GM19351 (cell line): ENCODE results near the gene SESN1.
"Not testable (repeated sequence)": the region's sequence is repeated elsewhere in the genome, so short reads cannot be mapped to it uniquely, and the experiment has no call there.

Experiments
- ATAC-seq: cut with Tn5 transposase; IDR thresholded peaks from one replicate; pipeline ENCODE4 v1.9.1; 2021; ENCODE audit warnings: mild to moderate bottlenecking, moderate library complexity; ENCODE audit not compliant: unreplicated experiment

SESN1 gene

DNA sequence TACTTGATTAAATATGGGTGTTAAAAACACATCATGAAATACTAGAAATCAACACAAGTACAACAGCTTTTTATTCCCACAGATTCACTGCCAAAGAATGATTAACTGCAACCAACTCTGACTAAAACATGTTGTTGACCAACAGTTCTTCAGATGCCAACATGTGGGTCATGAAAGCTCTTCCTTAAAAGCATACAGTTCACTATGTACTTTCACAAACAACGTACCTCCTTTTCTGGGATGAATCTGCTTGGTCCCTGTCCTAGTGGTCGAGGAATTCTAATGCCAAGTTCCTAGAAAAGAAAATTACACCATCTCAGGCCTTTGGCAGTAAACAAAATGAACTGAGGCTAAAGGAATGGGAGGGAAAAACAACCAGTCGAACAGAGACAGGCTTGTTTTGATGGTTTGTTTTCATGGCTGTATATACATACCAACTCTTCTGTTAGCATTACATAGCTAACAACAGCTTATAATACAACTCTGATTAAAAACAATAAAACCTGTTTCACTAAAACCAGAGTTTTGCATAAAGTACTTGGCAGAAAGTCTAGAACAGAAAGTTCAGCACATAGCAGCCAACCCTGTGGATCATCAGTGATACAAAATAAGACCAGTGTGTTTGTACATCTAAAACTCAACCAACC, 92.5 kb downstream of the SESN1 start:
- no peak for ATAC-seq

DNA sequence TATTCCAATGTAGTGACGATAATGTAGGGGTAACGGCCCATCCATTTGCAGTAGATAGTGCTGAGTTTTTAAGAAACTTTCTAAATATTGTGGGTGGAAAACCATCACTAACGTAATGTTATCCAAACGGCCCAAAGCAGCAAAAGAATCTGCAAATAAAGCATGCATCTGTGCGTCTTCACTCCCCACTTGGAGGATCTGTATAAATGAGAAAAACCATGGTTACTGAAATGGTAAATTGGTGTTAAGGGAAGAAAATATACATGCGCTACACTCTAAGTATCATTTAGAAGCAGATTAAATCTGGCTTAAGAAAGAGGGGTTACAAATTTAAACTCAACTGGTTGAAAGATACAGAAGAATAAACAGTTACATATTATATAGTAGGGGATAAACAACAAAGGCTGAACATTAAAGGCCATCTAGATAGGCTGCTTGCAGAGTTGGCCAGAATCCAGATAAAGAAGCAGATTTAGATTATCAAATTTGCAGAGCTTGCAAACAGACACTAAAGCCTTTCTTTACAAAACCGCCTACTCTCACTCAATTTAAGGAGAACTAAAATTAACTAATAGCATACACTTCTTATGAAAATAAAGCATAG, 93.3 kb downstream of the SESN1 start:
- no peak for ATAC-seq

DNA sequence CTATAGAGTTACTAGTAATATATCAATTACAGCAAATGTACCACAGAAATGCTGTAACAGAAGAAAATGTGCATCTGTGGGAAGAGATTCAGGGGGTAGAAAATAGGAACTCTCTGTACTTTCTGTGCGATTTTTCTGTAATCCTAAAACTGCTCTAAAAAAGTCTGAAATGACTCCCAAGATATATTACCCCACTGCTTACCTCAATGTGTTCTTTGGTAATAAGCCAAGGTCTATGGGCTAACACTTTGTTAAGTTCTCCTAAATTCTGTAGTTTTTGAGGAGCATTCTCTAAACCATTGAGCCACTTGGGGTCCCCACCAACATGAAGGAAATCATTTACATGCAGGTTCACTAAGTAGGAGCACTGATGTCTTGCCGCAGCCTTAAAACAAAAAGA, 94.4 kb downstream of the SESN1 start:
- no peak for ATAC-seq

DNA sequence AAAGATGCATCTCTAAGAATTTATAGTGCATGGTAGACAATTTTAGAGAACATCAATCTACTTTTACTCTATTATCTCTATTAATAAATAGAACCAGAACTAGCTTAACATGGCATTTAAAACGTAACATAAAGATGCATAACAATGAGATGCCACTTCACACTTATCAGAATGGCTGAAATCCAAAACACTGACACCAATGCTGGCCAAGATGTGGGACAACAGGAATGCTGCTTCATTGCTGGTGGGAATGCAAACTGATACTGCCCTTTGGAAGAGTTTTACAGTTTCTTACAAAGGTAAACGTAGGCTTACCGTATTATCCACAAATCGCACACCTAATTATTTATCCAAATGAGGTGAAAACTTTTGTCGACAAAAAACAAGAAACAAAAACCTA, 95.2 kb downstream of the SESN1 start:
- ATAC-seq = no peak

DNA sequence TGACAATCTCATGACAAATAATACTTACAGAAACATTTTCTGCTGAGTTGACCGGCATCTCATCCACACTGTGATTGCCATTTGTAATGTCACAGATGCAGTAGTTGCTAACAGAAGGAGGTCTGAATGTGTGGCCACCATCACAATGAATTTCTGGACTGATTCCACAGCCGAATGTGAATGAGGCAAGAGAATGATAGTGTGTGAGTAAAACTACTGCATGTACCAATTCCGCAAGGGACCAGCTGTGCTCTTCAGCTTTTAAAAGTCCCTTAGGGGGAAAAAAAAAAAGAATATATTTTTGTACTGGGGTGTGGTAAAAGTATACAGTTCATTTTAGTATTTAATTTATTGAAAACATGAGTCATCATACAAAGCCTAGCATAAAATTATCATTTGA, 96.2 kb downstream of the SESN1 start:
- no peak for ATAC-seq

DNA sequence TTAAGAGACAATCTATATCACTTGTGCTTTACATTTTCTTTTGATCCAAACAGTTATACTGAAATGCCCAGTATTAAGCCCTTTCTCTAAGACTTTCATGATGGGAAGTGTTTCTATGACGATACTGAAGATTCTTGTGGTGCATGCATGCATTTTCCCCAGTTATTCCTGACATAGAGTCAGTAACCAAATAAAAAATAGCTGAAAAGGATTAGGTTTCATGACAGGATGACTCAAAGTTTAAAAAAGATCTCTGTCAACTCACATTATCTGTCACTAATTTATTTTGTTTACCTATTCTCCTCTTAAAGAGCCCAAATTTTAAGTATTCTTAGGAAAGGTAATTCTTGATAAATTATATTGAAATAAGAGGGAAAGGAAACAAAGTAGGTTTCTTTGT, 98.4 kb downstream of the SESN1 start:
- ATAC-seq = no peak

DNA sequence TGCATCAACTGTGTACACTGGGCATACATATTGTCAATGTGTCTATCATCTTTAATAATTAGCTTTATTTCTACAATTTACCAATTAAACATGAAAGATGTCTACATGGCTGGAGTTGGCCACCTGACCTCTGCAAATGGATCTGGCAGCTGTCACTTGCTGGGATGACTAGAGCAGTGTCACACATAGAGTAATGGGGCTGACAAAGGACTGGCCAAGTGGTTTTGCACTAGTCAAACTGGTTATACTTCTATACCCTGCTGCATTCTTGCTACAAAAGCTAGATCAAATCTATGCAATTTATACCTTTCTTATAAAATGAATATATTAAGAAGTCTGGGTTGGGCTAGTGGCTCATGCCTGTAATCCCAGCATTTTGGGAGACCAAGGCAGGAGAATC, 99.3 kb downstream of the SESN1 start:
- no peak for ATAC-seq

DNA sequence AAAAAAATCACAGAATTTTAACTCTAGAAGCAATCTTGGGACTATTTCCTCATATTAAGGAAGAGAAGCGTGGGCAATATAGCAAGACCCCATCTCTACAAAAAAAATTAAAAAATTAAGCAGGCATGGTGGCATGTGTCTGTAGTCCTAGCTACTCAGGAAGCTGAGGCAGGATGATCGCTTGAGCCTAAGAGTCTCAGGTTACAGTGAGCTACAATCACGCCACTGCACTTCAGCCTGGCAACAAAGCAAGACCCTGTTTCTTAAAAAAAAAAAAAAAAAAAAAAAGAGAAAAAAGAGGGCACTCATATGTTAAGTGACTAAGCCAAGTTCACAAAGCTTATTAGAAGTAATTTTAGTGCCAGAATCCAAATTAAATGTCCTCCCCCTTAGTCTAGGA, 100.8 kb downstream of the SESN1 start:
- ATAC-seq = no peak

DNA sequence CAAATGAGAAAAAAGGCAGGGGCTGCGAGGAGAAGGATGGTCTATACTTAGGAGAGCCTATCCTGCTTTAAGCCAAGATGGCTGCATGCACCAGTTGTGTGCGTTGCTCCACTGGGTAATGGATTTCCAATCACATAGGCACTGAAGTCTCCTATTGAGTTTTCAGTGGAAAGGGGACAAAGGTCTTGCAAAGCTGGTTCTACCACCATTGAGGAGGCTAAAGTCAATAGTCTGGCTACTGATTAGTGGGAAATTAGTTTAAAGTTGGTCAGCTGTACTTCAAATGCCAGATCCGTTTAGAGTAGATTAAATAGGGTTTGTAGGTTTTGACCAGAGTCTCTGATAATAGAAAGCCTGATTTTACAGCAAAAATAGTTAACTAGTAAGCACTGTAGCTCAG, 104.9 kb downstream of the SESN1 start:
- ATAC-seq = no peak

DNA sequence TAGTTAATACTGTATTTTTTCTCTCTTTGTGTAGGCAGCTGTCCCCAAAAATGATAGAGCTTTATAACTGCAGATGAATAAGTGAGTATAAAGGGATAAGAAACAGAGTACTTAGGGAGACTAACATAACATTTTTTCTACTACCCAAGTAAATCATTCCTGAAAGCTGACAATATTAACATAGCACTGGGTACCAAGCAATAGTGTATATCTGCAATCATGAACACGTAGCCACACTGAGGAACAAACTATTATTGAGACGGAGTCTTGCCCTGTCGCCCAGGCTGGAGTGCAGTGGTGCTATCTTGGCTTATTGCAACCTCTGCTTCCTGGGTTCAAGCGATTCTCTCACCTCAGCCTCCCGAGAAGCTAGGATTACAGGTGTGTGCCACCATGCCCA, 105.9 kb downstream of the SESN1 start:
- ATAC-seq = no peak

DNA sequence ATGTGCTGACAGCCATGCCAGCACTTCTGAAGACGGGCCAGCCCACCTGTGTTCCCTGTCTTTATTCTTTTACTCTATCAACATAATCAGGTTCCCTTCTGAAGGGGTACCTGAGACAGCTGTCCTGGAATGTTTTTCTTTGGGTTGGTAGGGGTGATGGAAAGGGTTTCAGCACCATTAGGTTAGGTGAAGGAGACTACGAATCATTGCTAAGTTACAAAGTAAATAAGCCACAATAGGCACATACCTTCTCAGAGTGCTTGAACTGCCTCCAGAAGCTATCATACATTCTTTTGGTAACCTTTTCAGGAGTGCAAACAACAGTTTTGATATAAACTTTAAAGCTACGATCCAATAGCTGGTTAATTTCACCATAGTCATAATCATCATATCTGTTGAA, 106.3 kb downstream of the SESN1 start:
- no peak for ATAC-seq

DNA sequence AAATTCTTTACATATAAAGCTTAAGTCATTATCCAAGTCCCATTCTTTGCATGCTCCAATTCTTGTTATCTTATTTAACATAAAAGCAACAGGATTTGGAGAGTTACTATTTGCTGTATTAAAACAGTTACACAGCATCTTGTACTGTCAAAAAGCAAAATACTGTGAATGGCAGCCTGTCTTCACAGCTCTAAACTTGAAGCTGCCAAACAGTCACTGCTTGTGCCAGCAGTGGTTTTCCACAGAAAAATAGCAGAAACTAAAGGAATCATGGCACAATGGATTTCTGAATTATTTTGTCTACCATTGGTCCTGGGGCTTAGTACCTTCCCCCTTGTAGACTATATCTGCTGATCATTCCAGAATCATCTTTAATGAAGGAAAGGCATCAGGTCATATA, 107.5 kb downstream of the SESN1 start:
- ATAC-seq = no peak

DNA sequence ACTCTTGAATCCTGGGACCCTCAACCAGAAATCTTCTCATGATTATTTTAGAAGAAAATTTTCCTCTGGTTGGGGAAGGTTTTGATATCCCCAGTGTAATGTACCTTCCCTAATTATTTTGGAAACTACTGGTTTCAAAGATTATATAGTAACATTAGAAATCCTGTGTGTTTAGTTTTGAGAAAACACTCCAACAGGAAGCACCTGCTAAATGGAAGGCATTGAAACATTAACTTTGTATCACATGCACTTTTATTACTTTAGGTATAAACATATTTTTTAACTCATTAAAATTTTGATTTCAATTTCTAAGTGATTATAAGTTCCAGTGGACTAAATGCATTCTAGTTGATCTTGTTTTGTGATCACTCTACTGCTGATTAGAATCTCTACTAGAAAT, 109.3 kb downstream of the SESN1 start:
- ATAC-seq = no peak

DNA sequence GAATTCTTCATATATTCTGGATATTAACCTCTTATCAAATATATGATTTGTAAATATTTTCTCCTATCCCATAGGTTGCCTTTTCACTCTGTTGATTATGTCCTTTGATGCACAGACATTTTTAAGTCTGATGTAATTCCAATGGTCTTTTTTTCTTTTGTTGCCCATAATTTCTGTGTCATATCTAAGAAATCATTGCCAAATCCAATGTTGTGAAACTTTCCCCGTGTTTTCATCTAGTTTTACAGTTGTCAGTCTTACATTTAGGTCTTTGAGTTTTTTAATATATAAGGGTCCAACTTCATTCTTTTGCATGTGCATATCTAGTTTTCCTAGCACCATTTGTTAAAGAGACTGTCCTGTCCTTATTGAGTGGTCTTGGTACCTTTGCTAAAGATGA, 111.5 kb downstream of the SESN1 start:
- ATAC-seq = no peak

DNA sequence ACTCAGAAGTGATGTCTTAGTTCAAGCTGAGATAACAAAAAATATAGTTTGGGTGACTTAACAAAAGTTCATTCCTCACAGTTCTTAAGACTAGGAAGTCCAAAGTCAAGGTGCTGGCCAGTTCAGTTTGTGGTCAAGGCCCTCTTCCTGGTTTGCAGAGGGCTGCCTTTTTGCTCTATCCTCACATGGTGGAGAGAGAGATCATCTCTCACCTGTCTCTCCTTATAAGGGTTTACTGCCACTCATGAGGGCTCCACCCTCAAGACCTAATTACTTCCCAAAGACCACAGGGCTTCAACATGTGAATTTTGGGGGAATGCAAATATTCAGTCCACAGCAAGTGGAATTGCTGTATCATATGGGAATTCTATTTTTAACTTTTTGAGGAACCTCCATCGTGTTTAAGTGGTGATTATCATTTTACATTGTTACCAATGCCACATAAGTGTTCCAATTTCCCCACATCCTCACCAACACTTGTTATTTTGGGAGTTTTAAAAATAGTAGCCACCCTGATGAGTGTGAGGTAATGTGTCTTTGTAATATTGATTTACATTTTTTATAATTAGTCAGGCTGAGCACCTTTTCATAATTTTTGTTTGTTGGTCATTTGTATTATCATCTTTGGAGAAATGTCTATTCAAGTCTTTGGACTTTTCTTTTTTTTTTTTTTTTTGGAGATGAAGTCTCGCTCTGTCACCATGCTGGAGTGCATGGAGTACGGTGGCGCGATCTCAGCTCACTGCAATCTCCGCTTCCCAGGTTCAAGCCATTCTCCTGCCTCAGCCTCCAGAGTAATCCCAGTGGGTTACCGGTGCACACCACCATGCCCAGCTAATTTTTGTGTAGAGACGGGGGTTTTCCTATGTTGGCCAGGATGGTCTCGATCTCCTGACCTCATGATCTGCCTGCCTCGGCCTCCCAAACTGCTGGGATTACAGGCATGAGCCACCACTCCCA, 112.2 kb downstream of the SESN1 start:
- no peak for ATAC-seq

DNA sequence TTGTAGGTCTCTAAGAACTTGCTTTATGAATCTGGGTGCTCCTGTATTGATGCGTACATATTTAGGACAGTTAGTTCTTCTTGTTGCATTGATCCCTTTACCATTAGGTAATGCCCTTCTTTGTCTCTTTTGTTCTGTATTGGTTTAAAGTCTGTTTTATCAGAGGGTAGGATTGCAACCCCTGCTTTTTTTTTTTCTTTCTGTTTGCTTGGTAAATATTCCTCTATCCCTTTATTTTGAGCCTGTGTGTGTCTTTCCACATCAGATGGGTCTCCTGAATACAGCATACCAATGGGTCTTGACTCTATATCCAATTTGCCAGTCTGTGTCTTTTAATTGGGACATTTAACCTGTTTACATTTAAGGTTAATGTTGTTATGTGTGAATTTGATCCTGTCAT, 116.0 kb downstream of the SESN1 start:
- not testable (repeated sequence) for ATAC-seq

DNA sequence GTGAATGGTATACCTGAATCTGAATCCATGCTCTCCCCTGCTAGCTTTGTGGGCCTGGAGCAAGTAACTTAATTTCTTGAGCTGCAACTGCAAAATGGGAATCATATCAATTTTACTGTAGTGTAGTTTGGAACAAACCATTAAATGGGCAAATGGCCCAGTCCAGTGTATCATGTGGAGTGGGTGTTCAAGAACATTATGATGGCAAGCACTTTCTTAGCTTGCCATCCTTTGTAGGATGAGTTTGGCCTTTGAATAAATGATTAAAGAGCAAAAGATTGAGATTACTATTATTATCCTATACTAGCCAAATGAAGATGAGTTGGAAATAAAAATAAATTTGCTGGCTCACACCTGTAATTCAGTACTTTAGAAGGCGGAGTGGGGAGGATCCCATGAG, 120.4 kb downstream of the SESN1 start:
- ATAC-seq = no peak

DNA sequence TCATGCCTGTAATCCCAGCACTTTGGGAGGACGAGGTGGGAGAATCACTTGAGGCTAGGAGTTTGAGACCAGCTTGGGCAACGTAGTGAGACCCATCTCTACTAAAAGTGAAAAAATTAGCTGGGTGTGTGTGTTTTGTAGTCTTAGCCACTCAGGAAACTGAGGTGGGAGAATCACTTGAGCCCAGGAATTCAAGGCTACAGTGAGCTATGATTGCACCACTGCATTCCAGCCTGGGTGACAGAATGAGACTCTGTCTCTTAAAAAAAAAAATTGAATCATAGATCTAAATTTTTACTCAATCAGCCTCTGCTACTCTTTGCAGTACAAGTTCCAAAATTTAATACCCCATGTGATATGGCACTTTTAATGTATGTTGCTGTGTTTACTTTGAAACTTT, 124.9 kb downstream of the SESN1 start:
- no peak for ATAC-seq

DNA sequence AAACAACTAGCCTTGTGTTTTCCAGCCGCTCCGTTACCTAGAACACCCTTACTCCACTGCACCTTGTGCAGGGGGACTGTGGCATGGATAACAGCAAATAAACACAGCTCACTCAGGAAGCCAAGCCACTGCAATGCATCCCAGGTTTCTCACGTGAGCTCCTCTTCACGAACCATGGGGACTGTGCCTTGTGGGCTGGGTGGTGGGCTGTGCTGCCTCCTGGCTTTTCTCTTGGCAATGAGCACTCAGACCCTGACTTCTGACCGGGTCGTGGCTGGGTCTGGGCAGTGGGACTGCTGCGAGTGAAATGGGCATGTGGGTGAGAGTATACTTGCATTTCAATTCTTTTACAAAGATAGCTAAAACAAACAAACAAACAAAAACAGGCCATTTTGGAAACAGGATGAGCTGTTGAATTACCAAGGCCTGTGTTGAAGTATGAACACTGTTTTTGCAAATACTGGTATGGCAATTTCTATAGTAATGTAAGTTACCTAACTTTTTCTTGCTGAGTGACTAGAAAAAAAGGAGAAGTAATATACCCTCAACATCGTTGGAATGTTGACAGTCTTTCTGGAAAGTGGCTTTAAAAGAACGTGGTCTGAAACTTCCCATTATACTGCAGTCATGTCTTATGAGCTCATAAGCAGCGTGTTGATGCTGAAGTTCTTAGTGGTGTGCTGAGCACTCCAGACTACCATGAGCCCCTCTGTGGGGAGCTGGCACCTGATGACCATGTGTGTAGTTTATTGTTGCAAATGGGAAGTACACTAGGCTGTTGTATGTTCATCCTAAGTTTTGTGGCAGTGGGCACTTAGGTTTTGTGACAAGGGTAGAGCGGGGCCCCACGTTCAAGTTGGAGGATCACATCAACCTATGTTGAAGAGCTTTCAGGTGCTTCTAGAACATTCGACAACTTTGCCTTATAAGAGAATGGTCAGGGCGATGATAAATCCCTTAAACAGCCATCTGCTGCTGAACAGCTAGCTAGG, 126.0 kb downstream of the SESN1 start:
- no peak for ATAC-seq

DNA sequence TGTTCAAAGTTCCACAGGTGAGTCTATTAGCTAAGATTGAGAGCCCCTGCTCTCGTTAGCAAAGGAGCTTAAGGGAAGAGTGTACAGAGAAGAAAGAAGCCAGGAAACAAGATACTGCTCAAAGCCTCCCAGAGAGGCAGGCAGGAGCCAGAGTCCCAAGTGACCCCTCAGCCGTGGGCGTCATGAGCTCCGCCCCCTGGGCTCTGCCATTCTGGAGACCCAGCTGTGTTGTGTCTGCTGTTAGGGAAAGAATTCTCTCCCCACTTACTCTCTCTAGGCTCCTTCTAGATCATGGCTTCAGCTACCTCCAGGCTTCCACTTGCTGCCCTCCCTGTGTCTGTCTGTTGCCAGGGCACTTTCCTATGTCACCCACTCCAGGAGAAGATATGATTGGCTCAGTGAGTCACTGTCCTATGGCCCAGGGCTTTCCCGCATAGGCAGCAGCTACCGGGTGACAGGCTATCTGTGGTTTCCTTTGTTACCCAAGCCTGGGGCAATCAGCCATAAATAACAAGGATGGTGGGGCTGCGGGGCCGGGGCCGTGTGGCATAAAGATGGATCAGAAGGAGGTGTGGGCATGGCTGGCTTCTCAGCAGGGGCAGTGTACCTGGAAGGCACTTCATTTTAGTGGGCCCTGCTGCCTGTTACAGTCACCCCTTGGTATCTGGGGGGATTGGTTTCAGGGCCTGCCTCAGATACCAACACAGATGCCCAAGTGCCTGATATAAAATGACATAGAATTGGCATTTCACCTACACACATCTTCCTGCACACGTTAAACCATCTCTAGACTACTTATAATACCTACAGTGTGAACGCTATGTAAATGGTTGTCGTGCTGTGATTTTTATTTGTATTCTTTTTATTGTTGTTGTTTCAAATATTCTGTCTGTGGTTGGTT, 127.5 kb downstream of the SESN1 start:
- no peak for ATAC-seq
